COLO668 (cell line): ENCODE results near the gene SPOCK2.

Experiments used
- DNase-seq: peaks from one replicate; lab custom pipeline; 2025; ENCODE audit not compliant: unreplicated experiment; lab: John Stamatoyannopoulos, UW

SPOCK2 gene

GRCh38 chr10:72058989-72059842, 29.1 kb downstream of the SPOCK2 start:
- no peak for DNase-seq

- DNase-seq, result no peak
These were observed 29.9 kb downstream of the SPOCK2 start for GRCh38 chr10:72058347-72058898.

- no peak for DNase-seq
These were observed 31.2 kb downstream of the SPOCK2 start for GRCh38 chr10:72056932-72057751.

- no peak for DNase-seq
These were observed 32.2 kb downstream of the SPOCK2 start for GRCh38 chr10:72056113-72056512.

GRCh38 chr10:72053690-72054089, 34.7 kb downstream of the SPOCK2 start:
- no peak for DNase-seq

GRCh38 chr10:72050873-72051272, 37.5 kb downstream of the SPOCK2 start:
- DNase-seq, result no peak

GRCh38 chr10:72049969-72050781, 38.2 kb downstream of the SPOCK2 start:
- no peak for DNase-seq

GRCh38 chr10:72049472-72049871, 38.9 kb downstream of the SPOCK2 start:
- no peak for DNase-seq

GRCh38 chr10:72048450-72049124, 39.8 kb downstream of the SPOCK2 start:
- peak; percentile 73 for DNase-seq

- DNase-seq, result no peak
These were observed 42.8 kb downstream of the SPOCK2 start for GRCh38 chr10:72045586-72045985.

- DNase-seq, result no peak
These were observed 43.8 kb downstream of the SPOCK2 start for GRCh38 chr10:72044417-72045041.

GRCh38 chr10:72043016-72043834, 45.1 kb downstream of the SPOCK2 start:
- DNase-seq, result no peak

- DNase-seq, result no peak
These were observed 46.9 kb downstream of the SPOCK2 start for GRCh38 chr10:72041491-72041890.

- no peak for DNase-seq
These were observed 49.0 kb downstream of the SPOCK2 start for GRCh38 chr10:72039377-72039776.

GRCh38 chr10:72038458-72039001, 49.8 kb downstream of the SPOCK2 start:
- no peak for DNase-seq

GRCh38 chr10:72037811-72038210, 50.5 kb downstream of the SPOCK2 start:
- DNase-seq, result no peak

- DNase-seq, result no peak
These were observed 51.1 kb downstream of the SPOCK2 start for GRCh38 chr10:72037266-72037665.

- no peak for DNase-seq
These were observed 53.0 kb downstream of the SPOCK2 start for GRCh38 chr10:72035252-72035887.
